CD4-positive, alpha-beta T cell (primary cell): ENCODE data around the gene BHLHE23. TPM values are rescaled to one million over a fixed set of nuclear protein-coding genes. Genes with fewer than 3 reads are reported as not detected.

ENCODE experiments used
- ATAC-seq: fragments of 200-7000 bp; cut with Tn5 transposase; one replicate; pipeline ENCODE4 v1.10.0; 2022; ENCODE audit warnings: mild to moderate bottlenecking; ENCODE audit not compliant: poor library complexity
- CTCF ChIA-PET: fragments of 350-600 bp; sonication (Branson Sonifier 250); formaldehyde crosslinking; loops from one replicate; lab custom pipeline; 2021; ENCODE audit warnings: antibody characterized with exemption, inconsistent platforms; lab: Charles Lee
- POLR2A ChIA-PET: fragments of 350-600 bp; sonication (Branson Sonifier 250); formaldehyde crosslinking; loops from one replicate; lab custom pipeline; 2021; ENCODE audit warnings: antibody characterized with exemption, inconsistent platforms; lab: Charles Lee
- DNase-seq, 14 experiments: peaks; one replicate each; pipeline ENCODE4 v3.0.0-alpha.2; 2013 to 2020; ENCODE audit warnings: mixed read lengths in 2 of 14
- H3K27ac ChIP-seq, 2 donors: one replicate each; pipeline versions ENCODE4 v1.5.1 to v1.7.0; 2013; ENCODE audit warnings: low read length in 2 of 2, low read depth in 1 of 2, mild to moderate bottlenecking in 1 of 2
- H3K27me3 ChIP-seq, 2 experiments: 1 replicate in 1 of 2; 2 replicates in 1 of 2; pipeline versions ENCODE4 v1.6.1 to v1.7.0; 2013; ENCODE audit warnings: low read length in 2 of 2, control low read depth in 1 of 2, mild to moderate bottlenecking in 1 of 2, moderate library complexity in 1 of 2; ENCODE audit not compliant: insufficient read depth in 2 of 2, control insufficient read depth in 1 of 2
- H3K36me3 ChIP-seq: one replicate; pipeline ENCODE4 v1.6.1; 2013; ENCODE audit warnings: low read length, control low read depth; ENCODE audit not compliant: insufficient read depth
- H3K4me1 ChIP-seq: one replicate; pipeline ENCODE4 v1.6.1; 2013; ENCODE audit warnings: low read length, control low read depth; ENCODE audit not compliant: insufficient read depth
- H3K4me3 ChIP-seq: one replicate; pipeline ENCODE4 v1.5.1; 2013; ENCODE audit warnings: mild to moderate bottlenecking, low read length, moderate library complexity
- H3K9me3 ChIP-seq, 2 experiments: 1 replicate in 1 of 2; 2 replicates in 1 of 2; pipeline versions ENCODE4 v1.6.1 to v1.7.0; 2013; ENCODE audit warnings: low read length in 2 of 2, mild to moderate bottlenecking in 2 of 2, control low read depth in 1 of 2, moderate library complexity in 1 of 2; ENCODE audit not compliant: control insufficient read depth in 1 of 2, insufficient read depth in 1 of 2
- H3K27ac Mint-ChIP-seq: one replicate; pipeline ENCODE4 v1.8.0; 2020; ENCODE audit warnings: mixed read lengths
- H3K27me3 Mint-ChIP-seq: one replicate; pipeline ENCODE4 v1.8.0; 2021; ENCODE audit warnings: mixed read lengths
- H3K36me3 Mint-ChIP-seq: one replicate; pipeline ENCODE4 v1.8.0; 2021; ENCODE audit warnings: low read depth, mixed read lengths
- H3K4me1 Mint-ChIP-seq: one replicate; pipeline ENCODE4 v1.8.0; 2021; ENCODE audit warnings: low read depth, mixed read lengths
- H3K4me3 Mint-ChIP-seq: one replicate; pipeline ENCODE4 v1.8.0; 2020; ENCODE audit warnings: mild to moderate bottlenecking, mixed read lengths
- H3K9me3 Mint-ChIP-seq: one replicate; pipeline ENCODE4 v1.8.0; 2020; ENCODE audit warnings: mixed read lengths
- CTCF ChIP-seq: fragments of 200-600 bp; IDR thresholded peaks from one replicate; pipeline ENCODE4 v1.8.0; 2022; ENCODE audit warnings: antibody characterized with exemption, mild to moderate bottlenecking
- intact Hi-C, 2 experiments: fragments of 100-400 bp; cut with DNase I in 1 of 2; cut with micrococcal nuclease in 1 of 2; formaldehyde crosslinking; loops; one replicate each; pipeline versions ENCODE4 v1.15.1 to v1.9.0; 2023 to 2025; cut with DNase I, micrococcal nuclease
- total RNA-seq, 174 experiments: library from RNA in 2 of 174; stranded (reverse) in 2 of 174; gene quantifications; one replicate each; pipeline ENCODE4 v1.2.3 and lab custom pipeline; 2021 to 2026

Gene BHLHE23
- total RNA-seq, 2 experiments from 2014 or later = not detected

- no peaks in the 10 kb centered on the region for H3K36me3 ChIP-seq
- no peak overlapping the region for H3K4me3 ChIP-seq
- Mint-ChIP-seq H3K9me3 (no peaks in the 10 kb centered on the region), H3K4me1 (peaks cover 14% of the 10 kb centered on the region), H3K4me3 (no peak overlapping the region), H3K36me3 (no peaks in the 10 kb centered on the region), H3K27ac (no peak overlapping the region), H3K27me3 (peaks cover 21% of the 10 kb centered on the region)
- ChIA-PET CTCF (no interaction called here), POLR2A (no interaction called here)
- H3K27me3 ChIP-seq = peaks cover 10 to 14% of the 10 kb centered on the region in 2 experiments
- intact Hi-C loops = no loop called here
- H3K9me3 ChIP-seq = peaks cover 0 to 3% of the 10 kb centered on the region in 2 experiments
- H3K27ac ChIP-seq = no peak overlapping the region
- no peak for TF ChIP-seq CTCF
- ATAC-seq (no peak), DNase-seq (no peak)
- H3K4me1 ChIP-seq = peaks cover 14% of the 10 kb centered on the region
Observed at GRCh38 chr20:62968378-62969178, 38.2 kb downstream of the BHLHE23 start.

GRCh38 chr20:62967628-62968351 lies 39.0 kb downstream of the BHLHE23 start:
- H3K36me3 ChIP-seq = no peaks in the 10 kb centered on the region
- Mint-ChIP-seq H3K9me3 (no peaks in the 10 kb centered on the region), H3K4me1 (peaks cover 14% of the 10 kb centered on the region), H3K27ac (no peak overlapping the region), H3K27me3 (peaks cover 15% of the 10 kb centered on the region), H3K36me3 (no peaks in the 10 kb centered on the region), H3K4me3 (no peak overlapping the region)
- DNase-seq = no peak
- POLR2A ChIA-PET = no interaction called here
- TF ChIP-seq CTCF = no peak
- H3K4me1 ChIP-seq = peaks cover 7% of the 10 kb centered on the region
- peaks cover 0 to 3% of the 10 kb centered on the region in 2 experiments for H3K9me3 ChIP-seq
- H3K27ac ChIP-seq = no peak overlapping the region
- no peak overlapping the region for H3K4me3 ChIP-seq
- CTCF ChIA-PET = no interaction called here
- peaks cover 5 to 6% of the 10 kb centered on the region in 2 experiments for H3K27me3 ChIP-seq
- intact Hi-C loops = no loop called here
- no peak for ATAC-seq

GRCh38 chr20:62967149-62967501 lies 39.6 kb downstream of the BHLHE23 start:
- Histone ChIP-seq H3K27ac (no peak overlapping the region), H3K27me3 (peaks cover 2 to 3% of the 10 kb centered on the region in 2 experiments), H3K4me3 (no peak overlapping the region), H3K4me1 (peaks cover under 1% of the 10 kb centered on the region), H3K9me3 (peaks cover 0 to 3% of the 10 kb centered on the region in 2 experiments), H3K36me3 (no peaks in the 10 kb centered on the region)
- Mint-ChIP-seq H3K4me1 (peaks cover 9% of the 10 kb centered on the region), H3K4me3 (no peak overlapping the region), H3K9me3 (no peaks in the 10 kb centered on the region), H3K36me3 (no peaks in the 10 kb centered on the region), H3K27me3 (peaks cover 10% of the 10 kb centered on the region), H3K27ac (no peak overlapping the region)
- ChIA-PET CTCF (no interaction called here), POLR2A (no interaction called here)
- intact Hi-C loops = no loop called here
- no peak for ATAC-seq
- no peak for DNase-seq
- TF ChIP-seq CTCF = no peak
